Umbilical cord (tissue), 2 donors: ENCODE measurements around the gene NFYC. TPM values are rescaled to one million over a fixed set of nuclear protein-coding genes. Genes with fewer than 3 reads are reported as not detected.

Source experiments
- DNase-seq: peaks from one replicate; pipeline ENCODE4 v3.0.0-alpha.2; 2015; ENCODE audit warnings: low spot score
- total RNA-seq: library from RNA; depleted of rRNA; stranded (reverse); fragments of >200 nt; gene quantifications from one replicate; pipeline ENCODE4 v1.2.3, GENCODE V29; 2014; ENCODE audit warnings: low replicate concordance; ENCODE audit not compliant: insufficient read depth

Gene NFYC
- total RNA-seq, 1 donor from 2014 or later, result 38.0 TPM

- DNase-seq, result no peak
Measured at GRCh38 chr1:40758578-40759343, 67.3 kb downstream of the NFYC start.

GRCh38 chr1:40760984-40761383 lies 69.5 kb downstream of the NFYC start:
- no peak for DNase-seq

- DNase-seq, result no peak
Measured at GRCh38 chr1:40762144-40762923, 70.8 kb downstream of the NFYC start.

- no peak for DNase-seq
Measured at GRCh38 chr1:40763742-40764532, 72.4 kb downstream of the NFYC start.

GRCh38 chr1:40764981-40765380 lies 73.5 kb downstream of the NFYC start:
- DNase-seq, result peak; percentile 58

- DNase-seq, result no peak
Measured at GRCh38 chr1:40766017-40766416, 74.5 kb downstream of the NFYC start.

- no peak for DNase-seq
Measured at GRCh38 chr1:40766560-40766959, 75.1 kb downstream of the NFYC start.

GRCh38 chr1:40768146-40768990 lies 76.9 kb downstream of the NFYC start:
- DNase-seq, result no peak

GRCh38 chr1:40769815-40770214 lies 78.3 kb downstream of the NFYC start:
- no peak for DNase-seq

GRCh38 chr1:40770296-40771070 lies 79.0 kb downstream of the NFYC start:
- no peak for DNase-seq

- DNase-seq, result peak; percentile 82
Measured at GRCh38 chr1:40772146-40772955, 80.8 kb downstream of the NFYC start.

- no peak for DNase-seq
Measured at GRCh38 chr1:40773748-40774265, 82.3 kb downstream of the NFYC start.

GRCh38 chr1:40774266-40774998 lies 82.9 kb downstream of the NFYC start:
- DNase-seq, result no peak

- no peak for DNase-seq
Measured at GRCh38 chr1:40776236-40777072, 85.0 kb downstream of the NFYC start.

- no peak for DNase-seq
Measured at GRCh38 chr1:40777224-40777970, 85.9 kb downstream of the NFYC start.

- DNase-seq, result no peak
Measured at GRCh38 chr1:40780678-40781607, 89.4 kb downstream of the NFYC start.
